ENCODE results near the gene RAB42. TPM values are rescaled to one million over a fixed set of nuclear protein-coding genes. Genes with fewer than 3 reads are reported as not detected.

Gene RAB42, protein sequence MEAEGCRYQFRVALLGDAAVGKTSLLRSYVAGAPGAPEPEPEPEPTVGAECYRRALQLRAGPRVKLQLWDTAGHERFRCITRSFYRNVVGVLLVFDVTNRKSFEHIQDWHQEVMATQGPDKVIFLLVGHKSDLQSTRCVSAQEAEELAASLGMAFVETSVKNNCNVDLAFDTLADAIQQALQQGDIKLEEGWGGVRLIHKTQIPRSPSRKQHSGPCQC
- 1.7 and 4.8 TPM in 2 replicates for total RNA-seq

DNA sequence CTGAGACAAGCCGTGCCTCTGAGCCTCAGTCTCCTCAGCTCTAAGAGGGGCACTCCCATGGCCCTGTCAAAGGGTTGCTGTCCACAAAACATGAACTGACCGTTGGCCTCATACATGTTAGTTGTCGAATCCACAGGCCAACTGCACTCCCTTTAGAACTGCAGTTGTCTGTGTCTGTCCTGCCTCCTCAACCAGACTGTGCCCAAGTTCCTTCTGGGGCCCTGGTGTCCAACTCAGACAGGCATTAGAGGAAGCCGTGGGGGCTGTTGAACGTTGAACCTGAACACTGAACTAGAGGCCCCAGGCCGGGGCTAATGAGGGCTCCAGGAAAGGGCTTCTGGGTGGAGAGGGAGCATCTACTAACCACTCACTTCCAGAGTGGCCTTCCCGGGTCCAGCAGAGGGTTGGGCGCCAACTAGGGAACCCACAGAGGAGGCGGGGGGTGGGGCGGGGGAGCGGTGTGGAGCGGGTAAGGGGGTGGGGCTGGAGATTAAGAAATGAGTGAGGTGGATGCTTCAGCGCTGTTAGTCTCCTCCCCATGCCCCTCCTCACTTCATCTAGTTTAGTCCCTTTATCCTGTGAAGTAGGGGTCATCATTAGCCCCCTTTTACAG lies at the start of gene RAB42:
Gene RAB42, plus strand, starts transcription at position 558 of the 613 bp plus-strand sequence. CDS start 247 bp downstream, outside the sequence.

DNA sequence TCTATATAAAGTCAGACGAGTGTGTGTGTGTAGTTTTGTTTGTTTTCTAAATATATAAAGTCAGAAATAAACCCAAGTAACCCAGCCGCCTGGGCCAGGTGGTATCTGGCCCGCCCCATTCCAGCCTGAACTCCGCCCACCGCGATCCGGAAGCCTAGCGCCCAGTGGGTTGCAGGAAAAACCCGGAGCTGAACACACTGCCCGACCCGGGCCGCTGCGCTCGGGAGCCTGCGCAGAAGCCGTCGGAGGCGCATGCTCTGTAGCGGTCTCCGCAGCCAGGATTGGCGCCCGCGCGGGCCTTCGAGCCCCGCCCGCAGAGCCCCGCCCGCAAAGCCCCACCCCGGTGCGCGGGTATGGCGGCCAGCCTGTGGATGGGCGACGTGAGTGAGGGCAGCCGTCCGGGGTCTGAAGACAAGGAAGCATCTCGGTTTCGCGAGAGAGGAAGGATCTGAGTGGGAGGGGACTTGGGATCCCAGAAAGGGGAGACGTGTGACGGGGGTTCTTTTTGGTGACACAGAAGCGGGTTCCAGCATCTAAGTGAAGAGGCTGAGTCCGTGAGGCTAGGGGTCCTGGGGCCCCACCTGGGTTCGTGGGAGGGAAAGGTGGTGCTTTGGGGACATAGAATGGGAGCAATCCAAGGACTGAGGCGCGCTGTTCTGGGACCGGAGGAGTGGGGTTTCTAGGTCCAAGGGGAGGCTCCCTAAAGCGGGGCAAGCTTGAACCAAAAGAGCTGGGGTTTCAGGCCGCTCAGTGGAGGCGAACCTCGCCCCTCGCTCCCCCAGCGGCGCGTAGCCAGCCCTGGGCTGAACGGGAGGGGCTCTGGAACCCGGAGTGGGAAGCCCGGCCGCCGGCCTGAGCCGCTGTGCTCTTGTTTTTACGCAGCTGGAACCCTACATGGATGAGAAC lies 39.1 kb upstream of the RAB42 start, which contains the start of gene TRNAU1AP:
Gene TRNAU1AP, plus strand, starts transcription at position 328 of the 906 bp plus-strand sequence. Its CDS starts 26 bp downstream, at position 354.

DNA sequence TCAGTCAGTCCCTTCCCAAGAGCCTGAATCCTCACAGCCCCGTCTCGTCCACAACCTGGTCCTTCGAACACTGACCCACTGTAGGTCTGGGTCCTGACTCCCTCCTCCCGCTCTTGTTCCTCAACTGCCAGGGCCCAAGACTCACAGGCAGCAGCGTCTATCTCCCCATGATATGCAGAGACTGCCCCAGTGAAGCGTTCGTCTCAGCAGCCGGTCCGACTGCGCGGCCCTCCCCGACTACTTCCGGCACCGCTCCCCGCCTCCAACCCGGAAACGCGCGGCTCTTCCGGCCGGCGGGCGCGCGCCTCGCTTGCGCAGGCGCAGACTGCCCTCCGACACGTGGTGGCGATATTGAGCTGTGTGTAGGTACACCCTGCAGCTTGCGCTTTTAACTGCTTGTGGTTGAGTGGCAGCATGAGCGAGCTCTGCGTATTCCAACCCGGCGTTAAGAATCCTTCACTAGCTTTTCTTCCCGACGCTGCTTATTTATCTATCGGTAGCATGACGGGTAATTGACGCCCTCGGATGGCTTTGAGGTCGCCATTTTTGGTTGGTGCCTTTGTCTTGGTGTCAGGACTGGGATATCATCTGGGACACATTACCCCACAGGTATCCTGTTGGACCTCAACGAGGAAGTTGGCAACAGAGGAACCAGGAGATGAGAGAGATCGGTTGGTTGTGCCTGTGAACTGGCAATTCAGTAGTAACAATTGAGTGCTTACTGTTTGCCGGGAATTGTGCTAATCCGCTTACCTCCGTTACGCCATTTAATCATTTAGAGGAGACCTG lies 51.0 kb downstream of the RAB42 start, which contains the start of gene TAF12:
Gene TAF12, minus strand, starts transcription at position 221 of the 789 bp plus-strand sequence. CDS start 20,986 bp downstream, outside the sequence.

Small RNA genes lying within 50 kb of the gene (small RNA-seq; reads per million reads assigned to genes)
- gene SNORA16A (ENCODE audit: low replicate concordance) (not detected), gene SNORA44 (ENCODE audit: low replicate concordance) (not detected), gene SNORA61 (ENCODE audit: low replicate concordance) (not detected), gene SNORD99 (ENCODE audit: low replicate concordance) (1,262 reads per million, percentile 100 among the genes with 10 or more reads in this experiment)

Other genes starting within 250 kb of the RAB42 start
- gene PHACTR4, start 222.5 kb upstream of the RAB42 start, total RNA-seq: 11.2 and 12.2 TPM in 2 replicates
- gene RCC1, start 86.2 kb upstream of the RAB42 start, total RNA-seq: 21.9 and 40.5 TPM in 2 replicates
- gene TRNAU1AP, start 39.2 kb upstream of the RAB42 start, total RNA-seq: 17.7 and 19.3 TPM in 2 replicates
- gene TAF12, start 50.8 kb downstream of the RAB42 start, total RNA-seq: 30.9 TPM in 2 replicates
- gene RNU11, start 56.3 kb downstream of the RAB42 start, total RNA-seq: not detected in 2 replicates
- gene GMEB1, start 76.5 kb downstream of the RAB42 start, total RNA-seq: 9.4 and 16.2 TPM in 2 replicates
- gene YTHDF2, start 144.7 kb downstream of the RAB42 start, total RNA-seq: 64.1 and 78.9 TPM in 2 replicates
- gene OPRD1, start 219.9 kb downstream of the RAB42 start, total RNA-seq: not detected in 2 replicates